Tongue (tissue), 2 donors: ENCODE data around the gene RBKS. TPM values are rescaled to one million over a fixed set of nuclear protein-coding genes. Genes with fewer than 3 reads are reported as not detected.

ENCODE experiments used
- DNase-seq: peaks from one replicate; pipeline ENCODE4 v3.0.0-alpha.2; 2015
- total RNA-seq: library from RNA; depleted of rRNA; stranded (reverse); fragments of >200 nt; gene quantifications from one replicate; pipeline ENCODE4 v1.2.3, GENCODE V29; 2014

The RBKS gene
- total RNA-seq, 1 donor from 2014 or later, result 0.62 TPM

DNA sequence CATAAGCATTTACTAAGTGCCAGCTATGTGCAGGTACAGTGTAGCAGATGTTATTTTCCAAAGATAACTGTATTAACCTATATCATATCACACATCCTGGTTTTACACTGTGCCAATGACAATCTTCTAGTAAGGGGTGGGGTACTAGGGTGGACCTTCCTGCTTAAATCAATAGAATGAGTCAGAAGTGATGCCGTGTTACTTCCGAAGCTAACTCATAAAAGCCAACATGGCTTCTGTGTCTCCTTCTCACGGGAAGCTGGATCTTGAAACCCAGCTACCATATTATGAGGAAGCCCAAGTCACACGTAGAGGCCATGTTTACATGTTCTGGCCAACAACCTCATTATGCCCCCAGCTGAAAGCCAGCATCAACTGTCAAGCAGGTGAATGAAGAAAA, 59.5 kb downstream of the RBKS start:
- no peak for DNase-seq

DNA sequence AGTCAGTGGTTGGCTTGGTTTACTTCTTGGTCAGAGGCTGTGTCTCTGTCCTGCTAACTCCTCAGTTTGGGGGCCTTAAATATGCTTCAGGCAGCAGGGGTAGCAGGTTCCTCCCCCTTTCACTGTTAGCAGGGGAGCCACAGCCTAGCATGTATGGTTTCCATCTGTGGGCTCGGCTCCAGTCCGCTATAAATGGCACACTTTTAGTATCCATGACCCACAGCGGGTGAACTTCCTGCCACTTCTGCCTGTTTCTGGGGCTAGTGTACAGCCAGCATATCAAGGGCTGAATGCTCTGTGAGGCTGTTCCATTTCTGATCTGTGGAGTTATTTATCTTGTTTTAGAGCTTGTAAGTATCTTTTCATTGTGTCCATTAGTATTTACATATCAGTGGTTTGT, 60.4 kb downstream of the RBKS start:
- DNase-seq, result no peak

DNA sequence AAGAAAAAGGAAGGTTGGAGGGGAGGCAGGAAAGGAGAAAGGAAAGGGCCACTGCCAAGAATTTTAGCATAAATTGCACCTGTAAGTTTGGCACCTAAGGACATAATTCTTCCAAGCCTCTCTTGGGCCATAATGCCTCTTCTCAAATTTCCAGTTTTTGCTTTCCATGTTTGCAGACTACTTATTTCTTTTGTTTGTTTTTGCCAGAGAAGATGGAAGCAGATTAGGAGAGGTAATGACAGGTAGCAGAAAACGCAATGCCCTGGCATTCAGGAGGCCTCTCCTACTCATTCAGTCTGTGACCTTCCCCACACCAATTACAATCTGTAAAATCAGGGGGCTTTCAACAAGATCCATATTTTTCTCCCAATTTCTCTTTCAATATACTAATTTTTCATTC, 61.9 kb downstream of the RBKS start:
- DNase-seq, result no peak

DNA sequence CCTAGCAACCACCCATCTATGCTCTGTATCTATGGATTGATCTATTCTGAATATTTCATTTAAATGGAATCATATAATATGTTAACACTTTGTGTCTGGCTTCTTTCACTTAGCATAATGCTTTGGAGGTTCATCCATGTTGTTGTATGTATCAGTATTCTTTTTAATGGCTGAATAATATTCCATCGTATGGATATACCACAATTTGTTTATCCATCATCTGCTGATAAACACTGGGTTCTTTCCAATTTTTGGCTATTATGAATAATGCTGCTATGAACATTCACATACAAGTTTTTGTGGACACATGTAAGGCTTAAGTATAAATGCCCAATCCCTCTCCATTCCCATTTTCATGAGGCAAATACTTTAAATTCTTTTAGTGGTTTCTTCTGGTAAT, 65.8 kb downstream of the RBKS start:
- DNase-seq, result no peak

DNA sequence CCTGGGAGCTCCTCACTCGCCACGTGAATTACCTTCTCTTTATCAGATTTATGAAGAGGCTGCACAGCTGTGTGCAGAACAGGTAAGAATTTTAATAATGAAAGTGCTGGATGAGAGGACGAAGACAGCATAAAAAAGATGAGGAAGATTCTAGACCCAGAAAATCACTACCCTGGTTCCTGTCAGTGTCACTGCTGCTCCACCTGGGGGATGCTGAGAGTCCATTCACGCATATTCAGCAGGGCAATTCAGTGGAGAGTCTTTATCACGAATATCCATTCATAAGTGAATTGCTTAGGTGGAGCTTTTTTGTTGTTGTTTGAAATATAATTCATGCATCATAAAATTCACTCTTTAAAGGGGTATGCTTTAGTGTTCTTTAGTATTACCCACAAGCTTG, 66.6 kb downstream of the RBKS start:
- no peak for DNase-seq

DNA sequence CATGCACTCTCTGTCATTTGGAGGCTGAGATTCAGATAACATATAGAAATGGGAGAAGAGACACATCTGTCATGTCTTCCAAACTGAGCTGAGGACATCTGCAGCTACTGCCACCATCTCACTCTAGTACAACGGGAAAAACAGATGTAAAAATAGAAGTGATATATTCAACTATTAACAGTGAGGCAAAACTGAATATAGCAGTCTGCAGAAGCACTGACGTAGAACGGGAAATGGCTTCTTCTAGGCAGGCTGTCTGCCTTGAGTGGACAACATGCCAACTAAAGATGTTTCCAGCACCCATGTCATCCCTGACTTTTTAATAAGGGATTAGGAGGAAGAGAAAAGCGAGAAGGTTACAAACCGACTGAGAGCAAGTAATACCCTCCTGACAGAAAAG, 67.1 kb downstream of the RBKS start:
- peak; percentile 14 for DNase-seq

DNA sequence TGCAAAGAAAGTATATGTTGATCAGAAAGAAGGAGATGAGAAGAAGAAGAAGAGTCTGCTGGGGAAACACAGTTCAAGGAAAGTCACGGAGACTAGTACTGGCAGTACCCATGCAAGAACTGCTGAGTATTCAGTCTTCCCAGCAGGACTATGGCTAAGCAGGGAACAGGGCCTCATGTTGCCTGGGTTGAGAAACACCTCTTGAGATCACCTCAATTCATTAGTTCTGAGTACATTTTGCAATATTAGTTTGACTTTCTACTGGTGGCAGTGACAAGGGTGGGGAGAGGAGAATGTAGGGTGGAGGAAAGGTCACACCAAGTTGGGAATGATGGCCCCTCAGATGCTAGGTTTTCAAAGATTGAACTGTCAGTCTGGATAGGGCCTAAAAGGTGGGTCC, 68.1 kb downstream of the RBKS start:
- DNase-seq, result no peak

DNA sequence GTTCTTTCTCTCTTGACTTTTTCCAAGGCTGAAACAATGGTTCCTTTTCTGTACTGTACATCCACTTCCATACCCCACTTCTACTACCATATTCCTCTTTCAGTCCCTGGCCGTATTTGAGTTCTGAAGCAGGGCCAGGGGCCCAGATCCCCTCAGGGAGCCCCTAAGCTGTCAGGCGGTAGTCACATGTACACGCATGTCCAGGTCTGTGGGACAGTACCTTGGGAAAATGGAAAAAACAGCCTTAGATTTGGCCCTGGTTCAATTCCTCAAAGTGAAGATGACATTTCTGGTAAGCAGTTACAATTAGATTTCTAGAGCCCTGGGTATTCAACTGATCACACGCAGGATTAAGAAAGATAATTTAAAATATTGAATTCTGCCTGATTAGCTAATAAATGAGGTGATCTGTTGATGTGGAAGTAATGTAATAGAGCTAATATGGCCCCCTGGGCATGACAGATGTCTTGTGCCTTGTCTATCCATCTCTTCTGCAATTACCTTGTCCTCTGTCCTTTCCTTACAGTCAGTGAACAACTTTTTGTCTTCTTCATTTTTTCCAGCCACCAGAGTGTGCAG, 74.2 kb downstream of the RBKS start:
- no peak for DNase-seq

DNA sequence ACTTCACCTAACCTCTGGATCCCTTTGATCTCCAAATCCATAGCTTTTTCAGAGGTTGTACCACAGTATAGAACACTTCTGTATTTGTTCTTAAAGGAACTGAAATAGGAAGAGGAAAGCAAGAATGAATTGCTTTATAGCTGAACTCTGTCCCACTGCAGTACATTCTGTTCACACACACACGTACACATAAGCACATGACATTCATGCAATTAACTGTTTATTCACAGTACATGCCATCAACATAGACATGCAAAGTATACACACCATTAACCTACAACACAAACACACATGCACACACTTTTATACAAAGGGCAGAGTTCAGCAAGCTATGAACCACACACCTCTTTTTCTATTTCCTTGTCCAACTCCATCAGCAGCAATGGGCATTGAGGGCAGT, 75.4 kb downstream of the RBKS start:
- DNase-seq, result no peak

DNA sequence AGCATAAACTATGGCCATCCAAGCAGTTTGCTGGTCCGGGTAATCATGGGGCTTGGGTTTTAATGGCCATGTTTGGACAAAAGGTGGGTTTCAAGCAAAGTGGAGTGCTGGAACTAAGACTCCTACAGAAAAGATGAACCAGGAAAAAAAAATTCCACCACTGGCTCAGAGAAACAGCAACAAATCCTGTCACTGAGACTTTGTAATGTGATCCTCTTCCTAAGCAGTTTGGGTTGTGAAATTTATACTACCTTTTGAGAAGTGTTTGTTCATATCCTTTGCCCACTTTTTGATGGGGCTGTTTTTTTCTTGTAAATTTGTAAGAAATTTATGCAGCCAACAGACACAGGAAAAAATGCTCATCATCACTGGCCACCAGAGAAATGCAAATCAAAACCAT, 78.4 kb downstream of the RBKS start:
- no peak for DNase-seq

DNA sequence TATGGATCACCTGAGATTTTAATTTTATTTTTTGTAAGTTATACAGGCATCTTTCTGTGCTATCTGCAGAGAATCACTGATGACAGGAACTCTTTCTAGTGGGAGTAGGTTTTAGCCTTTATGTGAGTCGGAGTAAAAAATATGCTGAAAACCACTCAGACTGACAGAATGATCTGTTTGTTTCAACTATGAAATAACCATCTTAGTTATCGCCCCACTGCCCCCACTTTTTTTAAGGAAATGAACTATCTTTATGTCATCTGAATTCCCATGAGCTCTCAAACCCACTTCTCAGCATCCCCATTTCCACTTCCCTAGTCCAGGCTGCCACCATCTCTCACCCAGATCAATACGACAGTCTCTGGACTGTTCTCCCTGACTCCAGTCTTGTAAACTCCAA, 79.7 kb downstream of the RBKS start:
- DNase-seq, result no peak

DNA sequence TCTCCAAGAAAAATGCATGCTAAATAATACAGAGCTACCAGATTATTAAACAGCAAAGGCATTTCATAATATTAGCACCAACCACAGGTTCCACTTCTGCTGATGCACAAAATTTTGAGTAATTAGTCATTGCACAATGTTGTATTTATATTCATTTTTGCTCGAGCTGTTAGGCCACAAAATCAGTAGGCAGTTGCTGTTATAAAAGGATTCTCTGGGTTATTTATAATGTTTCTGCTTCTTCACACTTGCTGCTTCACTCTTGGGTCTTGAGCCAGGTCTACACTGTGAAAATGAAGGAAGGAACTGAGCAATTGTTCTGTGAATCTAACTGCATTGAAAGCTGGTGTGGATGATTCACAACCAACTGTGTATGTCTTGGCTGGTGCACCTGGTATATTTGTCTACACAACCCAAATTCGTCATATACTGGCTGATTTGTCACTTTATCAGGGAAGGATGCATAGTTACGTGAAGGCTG, 80.4 kb downstream of the RBKS start:
- no peak for DNase-seq

DNA sequence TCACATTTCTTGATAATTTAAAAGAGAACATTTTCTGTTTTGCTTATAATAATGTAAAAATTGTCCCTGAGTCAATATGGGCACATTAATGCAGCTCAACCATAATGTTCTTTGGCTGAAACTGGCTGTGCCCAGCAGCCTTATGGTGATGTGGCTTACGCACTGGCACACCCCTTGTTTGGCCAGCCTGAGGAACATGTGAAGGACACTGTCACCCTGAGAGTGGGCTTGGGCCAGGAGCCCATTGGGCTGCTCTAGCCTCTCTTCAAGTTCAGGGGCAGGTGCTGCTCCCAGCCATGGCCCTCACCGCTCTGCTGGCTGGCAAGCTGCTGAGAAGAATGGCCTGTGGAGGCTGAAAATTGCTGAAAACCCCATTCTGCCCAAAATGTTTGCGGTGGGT, 81.2 kb downstream of the RBKS start:
- DNase-seq, result no peak

DNA sequence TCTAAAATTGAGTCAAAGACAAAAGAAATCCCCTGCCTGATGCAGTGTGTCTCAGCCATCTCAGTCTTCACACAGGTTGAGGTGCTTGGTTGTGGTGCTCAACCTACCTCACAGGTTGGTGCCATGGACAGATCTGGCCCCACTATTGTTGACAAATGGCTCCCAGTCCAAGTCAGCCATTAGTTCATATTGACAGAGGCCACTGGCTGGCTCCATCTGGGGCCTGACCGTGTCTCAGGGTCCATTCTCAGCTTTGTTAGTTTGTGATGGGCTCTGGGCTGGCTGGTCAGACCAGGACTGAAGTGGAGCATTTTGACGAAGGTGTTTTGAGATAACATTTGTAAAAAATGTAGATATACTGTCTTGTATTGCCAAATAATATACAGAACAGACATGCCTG, 81.8 kb downstream of the RBKS start:
- no peak for DNase-seq

DNA sequence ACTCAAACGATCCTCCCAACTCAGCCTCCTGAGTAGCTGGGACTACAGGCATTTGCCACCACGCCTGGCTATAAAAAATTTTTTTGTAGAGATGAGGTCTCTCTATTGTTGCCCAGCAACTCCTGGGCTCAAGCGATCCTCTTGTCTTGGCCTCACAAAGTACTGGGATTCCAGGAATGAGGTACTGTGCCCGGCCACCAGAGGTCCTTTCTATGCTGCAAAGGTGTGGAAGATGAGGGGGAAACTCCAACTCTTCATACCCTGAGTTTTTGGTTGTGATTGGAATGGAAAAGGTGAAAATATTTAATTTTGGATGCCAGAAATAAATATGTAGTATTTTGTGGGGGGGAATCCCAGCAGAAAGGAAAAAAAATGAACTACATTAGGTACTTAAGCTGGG, 82.7 kb downstream of the RBKS start:
- DNase-seq, result peak; percentile 21

DNA sequence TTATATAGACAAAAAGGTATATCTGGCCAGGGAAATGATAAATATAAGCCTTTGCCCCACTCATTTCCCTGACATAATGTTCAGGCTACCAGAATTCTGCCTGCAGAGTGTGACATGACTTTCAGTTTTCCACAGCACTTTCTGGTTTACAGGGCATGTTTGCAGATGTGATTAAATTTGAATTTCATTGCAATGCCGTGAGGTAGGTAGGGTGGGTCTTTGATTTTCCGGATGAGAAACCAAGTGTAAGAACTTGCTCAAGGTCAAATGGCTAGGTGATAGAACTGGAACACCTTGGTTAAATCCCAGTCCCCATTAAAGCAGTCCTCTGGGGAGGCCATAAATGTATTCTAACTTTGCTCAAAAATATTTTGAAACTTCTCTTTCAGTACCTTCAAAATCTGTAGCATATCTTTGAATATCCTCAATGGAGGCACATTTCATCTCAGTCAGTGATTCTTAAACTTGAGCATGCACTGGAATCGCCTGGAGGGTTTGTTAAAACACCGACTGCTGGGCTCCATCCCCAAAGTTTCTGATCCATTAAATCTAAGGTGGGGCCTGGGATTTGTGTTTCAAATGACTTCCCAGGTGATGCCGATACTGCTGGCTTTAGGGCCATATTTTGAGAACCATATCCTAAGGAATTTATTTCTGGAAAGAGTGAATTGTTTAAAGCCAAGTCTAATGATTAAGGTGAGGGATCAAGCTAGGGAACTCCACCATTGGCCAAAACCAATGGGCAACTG, 83.7 kb downstream of the RBKS start:
- DNase-seq, result no peak

DNA sequence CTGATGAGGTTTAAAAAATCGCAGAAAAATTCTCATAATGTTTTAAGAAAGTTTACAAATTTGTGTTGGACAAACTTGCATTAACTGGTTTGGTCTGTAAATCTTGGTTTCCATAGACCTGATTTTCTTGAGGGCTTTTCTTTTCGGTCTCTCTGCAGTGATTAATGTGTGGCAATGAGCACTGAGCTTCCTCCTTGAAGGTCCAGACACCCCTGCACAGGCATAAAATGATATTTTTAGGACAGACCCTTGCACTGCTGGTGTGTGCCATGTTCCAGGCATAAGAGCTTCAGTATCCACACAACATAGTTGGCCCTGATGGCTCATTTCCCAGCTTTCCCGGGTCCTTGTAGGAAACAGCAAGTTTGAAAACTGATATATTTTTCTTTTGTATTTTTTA, 85.0 kb downstream of the RBKS start:
- no peak for DNase-seq

DNA sequence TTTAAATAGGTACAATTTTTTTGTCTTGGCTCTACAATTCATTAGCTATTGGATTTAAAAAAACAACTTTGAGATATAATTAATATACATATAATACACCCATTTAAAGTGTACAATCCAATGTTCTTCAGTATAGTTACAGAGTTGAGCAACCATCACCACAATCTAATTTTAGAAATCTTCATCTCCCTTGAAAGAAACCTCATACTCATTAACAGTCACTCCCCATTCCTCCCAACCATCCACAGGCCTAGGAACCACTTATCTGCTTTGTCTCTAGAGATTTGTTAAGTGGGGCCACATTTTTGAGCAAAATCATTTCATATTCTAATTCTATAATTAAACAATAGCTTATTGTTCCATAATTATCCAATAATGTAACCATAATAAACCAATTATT, 86.0 kb downstream of the RBKS start:
- no peak for DNase-seq

DNA sequence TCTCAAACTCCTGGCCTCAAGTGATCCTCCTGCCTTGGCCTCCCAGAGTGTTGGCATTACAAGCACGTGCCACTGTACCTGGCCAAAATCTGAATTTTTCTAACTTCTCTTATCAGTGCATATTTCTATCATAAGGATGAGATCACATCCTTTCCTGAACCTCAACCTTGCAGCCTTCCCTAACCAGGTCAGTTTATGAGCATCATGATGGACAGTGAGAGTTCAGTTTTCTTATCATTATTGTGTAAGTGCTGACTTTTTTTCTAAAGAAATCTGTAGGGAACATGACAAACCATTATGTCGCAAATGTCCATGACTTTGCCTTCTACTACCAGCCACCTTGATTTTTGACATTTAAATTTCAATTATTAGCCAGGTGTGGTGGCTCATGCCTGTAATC, 87.1 kb downstream of the RBKS start:
- no peak for DNase-seq

DNA sequence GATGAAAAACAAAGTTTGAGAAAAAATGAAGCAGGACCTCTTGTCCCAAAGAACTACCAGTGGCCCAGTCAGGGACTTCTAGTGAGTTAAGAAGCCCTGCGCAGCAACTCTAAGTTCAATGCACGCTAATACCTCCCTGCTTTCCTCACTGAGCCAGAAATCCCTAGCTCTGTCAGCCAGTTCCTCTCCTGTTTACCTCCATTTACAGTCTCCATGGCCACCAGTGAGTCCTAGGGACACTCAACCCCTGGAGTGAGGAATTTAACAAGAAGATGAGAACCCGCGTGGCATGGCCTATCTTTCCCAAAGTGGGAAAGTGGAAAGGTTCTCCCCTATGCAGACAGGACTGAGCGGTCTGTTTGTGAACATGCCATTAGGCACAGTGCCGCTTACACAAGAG, 87.6 kb downstream of the RBKS start:
- no peak for DNase-seq

DNA sequence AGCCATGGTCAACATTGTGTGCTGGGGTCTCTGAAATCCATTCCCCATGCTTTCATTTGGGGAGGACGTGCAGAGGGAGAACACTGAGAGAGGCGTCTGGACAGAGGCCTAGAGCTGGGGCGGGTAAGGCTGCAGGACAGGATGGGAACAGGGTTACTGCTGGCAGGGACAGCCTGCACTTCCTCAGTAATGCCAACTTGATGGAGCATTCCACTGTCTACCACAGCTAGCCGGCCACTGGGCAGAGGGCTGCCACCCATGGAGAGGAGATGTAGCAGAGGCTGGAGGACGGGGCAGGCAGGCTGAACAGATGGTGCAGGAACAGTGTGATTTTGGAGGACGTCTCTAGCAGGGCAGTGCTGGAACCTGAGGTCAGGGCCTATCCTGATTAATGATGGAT, 89.3 kb downstream of the RBKS start:
- no peak for DNase-seq

DNA sequence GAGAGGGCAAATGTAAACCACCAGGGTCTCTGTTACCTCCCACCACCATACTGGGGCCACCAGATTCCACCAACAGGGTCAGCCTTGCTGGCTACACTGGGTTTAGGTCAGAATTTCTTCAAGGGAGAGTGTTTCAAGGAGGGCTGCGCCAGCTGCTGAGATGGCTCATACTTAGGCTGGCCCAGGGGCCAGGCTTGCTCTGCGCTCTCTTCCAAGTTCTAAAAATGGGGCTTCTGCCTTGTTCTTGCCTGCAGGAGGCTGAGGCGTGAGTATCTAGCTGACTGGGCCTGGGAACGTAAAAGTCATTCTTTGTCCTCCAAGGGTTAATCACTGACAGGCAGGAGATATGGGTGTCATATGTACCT, 90.6 kb downstream of the RBKS start:
- DNase-seq, result peak; percentile 17

DNA sequence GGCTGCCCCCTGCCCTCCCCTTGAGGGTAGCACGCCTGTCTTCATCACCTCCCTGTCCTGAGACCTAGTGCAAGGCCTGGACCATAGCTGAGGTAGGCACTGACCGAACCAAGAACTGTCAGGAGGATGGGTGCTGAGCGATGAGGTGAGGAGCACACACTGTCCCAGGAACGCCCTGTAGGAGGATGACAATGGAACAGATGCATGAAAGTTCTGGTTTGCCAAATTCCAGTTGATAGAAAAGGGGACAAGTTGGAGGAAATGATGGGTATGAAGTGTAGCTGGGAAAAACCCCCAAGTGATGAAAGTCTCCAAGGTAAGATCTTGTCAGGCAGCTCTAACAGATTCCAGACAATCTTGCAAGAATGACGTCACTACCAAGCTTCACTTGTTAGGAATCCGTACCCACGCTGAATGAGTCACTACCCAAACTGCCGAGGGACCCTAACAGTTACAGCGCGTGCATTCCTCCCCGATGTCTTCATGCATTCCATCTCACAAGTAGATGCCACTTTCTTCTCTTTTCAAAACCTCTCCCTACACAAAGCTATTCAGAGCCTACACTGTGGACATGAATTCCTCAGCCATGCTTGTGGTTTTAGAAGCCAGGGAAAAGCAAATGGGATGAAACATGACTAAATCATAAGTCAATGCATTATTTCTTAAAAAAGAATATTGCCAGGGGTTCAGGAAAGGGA, 91.1 kb downstream of the RBKS start:
- peak; percentile 68 for DNase-seq

DNA sequence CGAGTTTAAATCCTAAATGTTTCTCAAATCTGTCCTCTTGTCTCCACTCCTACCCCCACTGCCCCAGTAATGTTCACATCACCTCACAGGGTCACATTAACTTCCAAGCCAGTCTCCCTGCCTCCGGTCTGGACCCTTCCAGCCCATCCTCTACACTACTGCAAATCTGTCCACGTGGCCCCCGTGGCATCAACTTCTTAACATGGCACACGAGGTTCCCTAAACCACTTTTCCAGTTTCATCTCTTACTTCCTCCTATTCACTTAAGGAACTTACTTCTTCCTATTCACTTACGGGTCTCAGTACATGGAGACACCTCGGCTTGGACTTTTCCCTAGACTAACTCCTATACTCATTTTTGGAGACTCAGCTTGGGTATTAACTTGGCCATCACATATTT, 91.7 kb downstream of the RBKS start:
- DNase-seq, result no peak
